Gastroesophageal sphincter (tissue), 4 donors: ENCODE results near the gene VSIG1. TPM values are rescaled to one million over a fixed set of nuclear protein-coding genes. Genes with fewer than 3 reads are reported as not detected.
A peak's percentile ranks its signal among the peaks of the same experiment; 100 is the strongest.

Source experiments
- ATAC-seq: fragments of 150-250 bp; one replicate; pipeline ENCODE4 v1.9.1; 2016; ENCODE audit warnings: mild to moderate bottlenecking, moderate library complexity
- H3K27ac ChIP-seq, 4 donors: fragments of 200-600 bp; sonication (generic) in 3 of 4; 1 replicate in 3 of 4; 2 replicates in 1 of 4; pipeline ENCODE4 v1.5.1; 2016 to 2019
- H3K27me3 ChIP-seq: fragments of 200-600 bp; sonication (generic); one replicate; pipeline ENCODE4 v1.5.1; 2019
- H3K36me3 ChIP-seq, 2 donors: fragments of 200-600 bp; sonication (generic); one replicate each; pipeline ENCODE4 v1.5.1; 2019; ENCODE audit warnings: control low read depth in 1 of 2
- H3K4me1 ChIP-seq, 3 donors: fragments of 200-600 bp; sonication (generic); 1 replicate in 2 of 3; 2 replicates in 1 of 3; pipeline ENCODE4 v1.5.1; 2016 to 2019; ENCODE audit warnings: control low read depth in 2 of 3
- H3K4me3 ChIP-seq, 2 donors: fragments of 200-600 bp; sonication (generic); one replicate each; pipeline ENCODE4 v1.5.1; 2019; ENCODE audit warnings: mild to moderate bottlenecking in 1 of 2, moderate library complexity in 1 of 2
- H3K9me3 ChIP-seq, 3 donors: fragments of 200-600 bp; sonication (generic); one replicate each; pipeline ENCODE4 v1.5.1; 2017 to 2019; ENCODE audit warnings: control low read depth in 2 of 3
- EP300 ChIP-seq: sonication (generic); formaldehyde crosslinking; IDR thresholded peaks from one replicate; pipeline ENCODE4 v1.6.1; 2017; ENCODE audit warnings: antibody characterized with exemption, mild to moderate bottlenecking
- POLR2A ChIP-seq, 2 donors: fragments of 450-650 bp; IDR thresholded peaks; one replicate each; pipeline ENCODE4 v1.6.1; 2017; ENCODE audit warnings: antibody characterized with exemption in 2 of 2, mild to moderate bottlenecking in 2 of 2, moderate library complexity in 1 of 2
- POLR2AphosphoS5 ChIP-seq: sonication (generic); formaldehyde crosslinking; IDR thresholded peaks from one replicate; pipeline ENCODE4 v1.6.1; 2017; ENCODE audit warnings: antibody characterized with exemption
- WGBS, 2 donors: methylation state at CpG; one replicate each; pipeline ENCODE4 v1.1.5; 2018; ENCODE audit warnings: low coverage in 1 of 2; 5-methylcytosine and 5-hydroxymethylcytosine counted together
- total RNA-seq, 4 donors: library from RNA; depleted of rRNA; stranded (reverse); fragments of >200 nt; gene quantifications; one replicate each; pipeline ENCODE4 v1.1.0, GENCODE V29; 2016
- TF ChIP-seq, protein P1 (sequence below), 4 experiments: fragments of 200-600 bp in 2 of 4; fragments of 450-650 bp in 2 of 4; sonication (generic) in 1 of 4; IDR thresholded peaks; one replicate each; pipeline ENCODE4 v1.5.1; 2017 to 2019; ENCODE audit warnings: antibody characterized with exemption in 4 of 4, mild to moderate bottlenecking in 2 of 4, moderate library complexity in 2 of 4

VSIG1 gene
- total RNA-seq, 4 donors from 2014 or later = not detected

DNA sequence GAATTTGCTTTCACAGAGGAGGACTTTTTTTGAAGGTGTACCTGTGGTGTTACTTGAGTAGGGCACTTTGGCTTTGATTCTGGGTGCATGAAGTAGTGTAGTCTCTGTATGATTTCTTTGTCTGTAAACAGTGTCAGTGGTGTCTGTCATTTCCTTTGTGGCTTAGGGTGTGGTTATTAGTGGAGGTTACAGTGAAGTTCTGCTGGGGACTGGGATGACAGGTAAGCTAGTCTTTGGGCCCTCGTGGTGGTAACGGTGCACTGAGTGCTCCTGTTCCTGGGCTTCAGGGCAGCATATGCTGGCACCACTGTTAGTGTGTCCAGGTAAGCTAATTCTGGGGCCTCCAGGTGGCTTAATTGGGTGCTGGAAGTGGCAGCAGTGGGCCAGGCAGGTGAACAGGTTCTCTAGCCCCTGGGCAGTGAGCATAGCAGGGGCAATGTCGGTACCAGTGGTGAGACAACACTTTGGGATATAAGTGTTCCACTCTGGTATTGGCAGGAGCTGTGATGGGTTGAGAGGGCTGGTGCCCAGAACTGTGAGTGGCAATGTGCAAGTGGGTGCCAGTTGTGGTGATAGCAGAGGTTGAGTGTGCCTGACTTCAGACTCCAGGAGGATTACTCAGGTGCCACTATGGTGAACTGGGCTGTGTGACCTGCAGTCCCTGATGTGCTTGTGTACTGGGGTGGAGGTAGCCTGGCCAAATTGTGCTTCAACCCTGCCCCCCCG is 26.0 kb upstream of the VSIG1 start:
- no peaks in the 10 kb centered on the region for H3K9me3 ChIP-seq
- ATAC-seq = no peak
- no peaks in the 10 kb centered on the region for H3K36me3 ChIP-seq
- no peaks in the 10 kb centered on the region for H3K27me3 ChIP-seq
- TF ChIP-seq EP300 (no peak), POLR2A (IDR thresholded peaks at IDR 0.05) (no peak), POLR2AphosphoS5 (no peak)
- TF ChIP-seq, protein P1, sequence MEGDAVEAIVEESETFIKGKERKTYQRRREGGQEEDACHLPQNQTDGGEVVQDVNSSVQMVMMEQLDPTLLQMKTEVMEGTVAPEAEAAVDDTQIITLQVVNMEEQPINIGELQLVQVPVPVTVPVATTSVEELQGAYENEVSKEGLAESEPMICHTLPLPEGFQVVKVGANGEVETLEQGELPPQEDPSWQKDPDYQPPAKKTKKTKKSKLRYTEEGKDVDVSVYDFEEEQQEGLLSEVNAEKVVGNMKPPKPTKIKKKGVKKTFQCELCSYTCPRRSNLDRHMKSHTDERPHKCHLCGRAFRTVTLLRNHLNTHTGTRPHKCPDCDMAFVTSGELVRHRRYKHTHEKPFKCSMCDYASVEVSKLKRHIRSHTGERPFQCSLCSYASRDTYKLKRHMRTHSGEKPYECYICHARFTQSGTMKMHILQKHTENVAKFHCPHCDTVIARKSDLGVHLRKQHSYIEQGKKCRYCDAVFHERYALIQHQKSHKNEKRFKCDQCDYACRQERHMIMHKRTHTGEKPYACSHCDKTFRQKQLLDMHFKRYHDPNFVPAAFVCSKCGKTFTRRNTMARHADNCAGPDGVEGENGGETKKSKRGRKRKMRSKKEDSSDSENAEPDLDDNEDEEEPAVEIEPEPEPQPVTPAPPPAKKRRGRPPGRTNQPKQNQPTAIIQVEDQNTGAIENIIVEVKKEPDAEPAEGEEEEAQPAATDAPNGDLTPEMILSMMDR (IDR thresholded peaks at IDR 0.05) = no peak
- no peak overlapping the region for H3K4me3 ChIP-seq
- H3K27ac ChIP-seq = no peak overlapping the region
- no peaks in the 10 kb centered on the region for H3K4me1 ChIP-seq
- WGBS, 2 donors = 57% methylated on average over 1 of the region's 4 CpGs; no CpG with 5 or more reads in 1 of the 2 donors

DNA sequence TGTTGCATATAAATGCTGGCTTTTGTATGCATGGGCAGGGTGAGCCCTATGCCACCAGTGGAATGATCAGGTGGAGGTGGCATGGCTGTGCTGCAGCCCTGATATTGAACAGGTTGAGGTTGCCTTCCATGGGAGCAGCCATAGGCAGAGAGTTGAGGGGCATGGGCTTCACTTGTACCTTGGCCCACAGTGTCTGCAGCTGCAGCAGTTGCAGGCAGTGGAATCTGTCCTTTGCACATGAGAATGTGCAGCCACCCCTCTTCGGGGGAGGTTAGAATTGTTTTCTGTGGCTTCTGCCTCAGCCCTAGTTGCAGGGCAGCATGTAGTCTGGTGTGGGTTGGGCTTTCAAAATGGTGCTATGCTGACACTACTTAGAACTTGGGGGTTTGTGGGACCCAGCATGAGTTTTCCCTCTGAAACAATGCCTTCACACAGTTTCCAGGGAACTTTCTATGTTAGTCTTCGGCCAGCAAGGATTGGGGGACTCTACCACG is 25.4 kb upstream of the VSIG1 start:
- no peaks in the 10 kb centered on the region for H3K27me3 ChIP-seq
- WGBS, 2 donors = 40 to 72% methylated on average over 1 to 3 of the region's 3 CpGs
- no peak overlapping the region for H3K27ac ChIP-seq
- no peaks in the 10 kb centered on the region for H3K4me1 ChIP-seq
- no peaks in the 10 kb centered on the region for H3K9me3 ChIP-seq
- H3K36me3 ChIP-seq = no peaks in the 10 kb centered on the region
- H3K4me3 ChIP-seq = no peak overlapping the region
- no peak for ATAC-seq
- TF ChIP-seq POLR2A (IDR thresholded peaks at IDR 0.05) = no peak

DNA sequence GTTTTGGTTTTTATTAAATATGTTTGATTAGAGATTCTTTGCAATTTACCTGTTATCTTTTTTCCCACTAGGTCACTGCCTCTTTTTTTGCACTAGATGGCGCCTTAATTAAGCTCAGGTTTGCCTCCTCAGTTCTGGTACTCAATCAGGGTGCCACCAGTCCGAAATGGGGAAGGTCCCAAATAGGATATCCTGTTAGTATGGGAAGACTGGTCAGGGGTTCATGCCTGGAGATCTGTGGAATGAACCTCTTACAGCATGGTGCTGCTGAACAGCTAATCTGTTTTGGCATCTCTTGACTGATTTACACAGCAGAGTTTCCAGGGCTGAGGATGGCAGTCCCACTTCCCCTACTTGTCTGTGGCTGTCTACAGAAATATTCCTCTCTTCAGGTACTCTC is 24.2 kb upstream of the VSIG1 start:
- H3K9me3 ChIP-seq = no peaks in the 10 kb centered on the region
- no peak for ATAC-seq
- H3K36me3 ChIP-seq = no peaks in the 10 kb centered on the region
- 0 to 50% methylated on average over 1 of the region's 2 CpGs for WGBS, 2 donors
- no peaks in the 10 kb centered on the region for H3K4me1 ChIP-seq
- no peak overlapping the region for H3K27ac ChIP-seq
- H3K27me3 ChIP-seq = no peaks in the 10 kb centered on the region
- H3K4me3 ChIP-seq = no peak overlapping the region
- TF ChIP-seq POLR2A (IDR thresholded peaks at IDR 0.05) = no peak
- TF ChIP-seq, protein P1 (IDR thresholded peaks at IDR 0.05) = peak in 3 of 4 experiments; percentile 18 to 52 (median 19)

DNA sequence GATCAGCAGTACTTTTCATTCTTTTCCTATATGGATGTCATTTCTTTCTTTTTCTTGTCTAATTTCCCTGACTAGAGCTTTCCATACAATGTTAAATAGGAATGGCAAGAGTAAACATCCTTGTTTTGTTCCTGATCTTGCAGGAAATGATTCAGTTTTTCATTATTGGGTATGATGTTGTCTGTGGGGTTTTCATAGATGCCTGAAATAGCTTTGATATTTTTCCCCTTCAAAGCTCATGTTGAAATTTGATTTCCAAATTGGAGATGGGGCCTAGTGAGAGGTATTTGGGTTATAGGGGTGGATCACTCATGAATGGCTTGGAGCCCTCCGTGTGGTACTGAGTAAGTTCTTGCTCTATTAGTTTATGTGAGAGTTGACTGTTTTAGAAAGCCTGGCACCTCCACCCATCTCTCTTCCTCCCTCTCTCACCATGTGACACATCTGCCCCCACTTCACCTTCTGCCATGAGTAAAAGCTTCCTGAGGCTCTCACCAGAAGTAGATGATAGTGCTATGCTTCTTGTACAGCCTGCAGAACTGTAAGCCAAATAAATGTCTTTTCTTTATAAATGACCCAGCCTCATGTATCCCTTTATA is 22.3 kb upstream of the VSIG1 start:
- H3K36me3 ChIP-seq = no peaks in the 10 kb centered on the region
- TF ChIP-seq, protein P1 (IDR thresholded peaks at IDR 0.05) = no peak
- no peak for TF ChIP-seq POLR2A (IDR thresholded peaks at IDR 0.05)
- no peak for TF ChIP-seq EP300
- no peak for TF ChIP-seq POLR2AphosphoS5
- no peak overlapping the region for H3K27ac ChIP-seq
- H3K4me1 ChIP-seq = no peaks in the 10 kb centered on the region
- no peak overlapping the region for H3K4me3 ChIP-seq
- ATAC-seq = no peak
- no peaks in the 10 kb centered on the region for H3K27me3 ChIP-seq
- no peaks in the 10 kb centered on the region for H3K9me3 ChIP-seq
- 57% methylated on average over 1 of the region's 1 CpG; no CpG with 5 or more reads in 1 of the 2 donors for WGBS, 2 donors

DNA sequence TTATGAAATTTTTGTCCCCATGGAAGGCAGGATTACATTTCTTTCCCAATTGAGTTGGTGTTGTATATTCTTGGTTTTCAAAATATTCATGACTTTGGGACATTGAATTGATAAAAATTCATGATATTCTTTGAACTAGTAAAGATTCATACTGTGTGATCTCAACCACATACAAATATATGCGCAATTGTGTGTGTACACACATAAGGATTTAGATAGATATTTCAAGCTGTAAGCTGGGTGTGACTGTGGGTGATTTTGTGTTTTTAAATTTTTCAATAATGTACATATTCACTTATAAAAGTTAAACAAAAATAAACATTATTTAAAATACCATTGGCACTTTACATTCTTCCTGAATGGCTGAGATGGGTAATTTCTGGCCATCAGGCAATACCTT is 19.5 kb upstream of the VSIG1 start:
- 86 to 100% methylated on average over 1 of the region's 1 CpG for WGBS, 2 donors
- no peaks in the 10 kb centered on the region for H3K9me3 ChIP-seq
- no peaks in the 10 kb centered on the region for H3K36me3 ChIP-seq
- ATAC-seq = no peak
- H3K27ac ChIP-seq = no peak overlapping the region
- H3K4me1 ChIP-seq = no peaks in the 10 kb centered on the region
- no peak overlapping the region for H3K4me3 ChIP-seq
- H3K27me3 ChIP-seq = no peaks in the 10 kb centered on the region
- no peak for TF ChIP-seq EP300
- TF ChIP-seq, protein P1 (IDR thresholded peaks at IDR 0.05) = no peak
- TF ChIP-seq POLR2A (IDR thresholded peaks at IDR 0.05) = no peak
- TF ChIP-seq POLR2AphosphoS5 = no peak
